Measurements from ENCODE around the gene LTBR.
A peak's percentile ranks its signal among the peaks of the same experiment; 100 is the strongest.

The LTBR gene

GRCh38 chr12:6368906-6369525 lies 14.9 kb upstream of the LTBR start:
- DNase-seq (ENCODE audit: low read depth): no peak

- DNase-seq (ENCODE audit: low read depth): no peak
Measured at GRCh38 chr12:6369916-6370575, 13.9 kb upstream of the LTBR start.

GRCh38 chr12:6370576-6370935 lies 13.4 kb upstream of the LTBR start:
- DNase-seq (ENCODE audit: low read depth): no peak

DNA sequence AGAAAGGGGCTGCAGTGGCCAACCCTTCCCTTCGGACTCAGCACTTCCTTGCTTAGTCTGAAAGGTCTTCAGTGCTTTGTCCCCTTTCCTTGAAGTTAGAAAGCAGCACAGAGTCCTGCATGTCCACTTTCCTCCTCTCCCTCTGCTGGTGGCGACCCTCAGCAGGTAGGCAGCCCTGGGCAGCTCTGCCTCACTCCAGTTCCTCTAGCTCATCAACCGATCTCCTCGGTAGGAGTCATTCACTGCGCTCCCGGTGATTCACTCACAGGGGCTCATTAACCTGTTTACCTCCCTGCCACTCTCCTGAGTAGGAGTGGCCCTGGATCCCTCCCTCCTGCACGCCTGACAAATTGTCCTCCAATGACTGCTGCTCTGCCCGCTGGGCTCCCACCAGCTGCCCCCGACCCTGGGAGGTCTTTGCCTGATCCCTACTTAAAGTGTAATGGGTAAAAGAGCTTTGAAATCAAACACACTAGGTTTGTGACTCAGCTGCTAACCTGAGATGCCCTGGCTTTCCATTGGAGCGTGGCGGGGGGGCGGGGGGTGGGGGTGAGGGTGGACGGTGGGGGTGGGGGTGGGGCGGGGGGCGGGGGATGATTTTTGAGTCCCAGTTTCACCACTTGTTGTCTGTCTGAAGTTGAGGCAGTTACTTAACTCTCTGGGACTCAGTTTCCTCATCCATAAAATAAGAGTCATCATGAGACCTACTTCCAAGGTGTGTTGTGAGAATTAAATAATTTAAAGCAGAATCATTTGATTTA lies 12.8 kb upstream of the LTBR start:
- no peak for DNase-seq (ENCODE audit: low read depth)

- DNase-seq (ENCODE audit: low read depth): peak; percentile 71
Measured at GRCh38 chr12:6372403-6373003, 11.5 kb upstream of the LTBR start.

DNA sequence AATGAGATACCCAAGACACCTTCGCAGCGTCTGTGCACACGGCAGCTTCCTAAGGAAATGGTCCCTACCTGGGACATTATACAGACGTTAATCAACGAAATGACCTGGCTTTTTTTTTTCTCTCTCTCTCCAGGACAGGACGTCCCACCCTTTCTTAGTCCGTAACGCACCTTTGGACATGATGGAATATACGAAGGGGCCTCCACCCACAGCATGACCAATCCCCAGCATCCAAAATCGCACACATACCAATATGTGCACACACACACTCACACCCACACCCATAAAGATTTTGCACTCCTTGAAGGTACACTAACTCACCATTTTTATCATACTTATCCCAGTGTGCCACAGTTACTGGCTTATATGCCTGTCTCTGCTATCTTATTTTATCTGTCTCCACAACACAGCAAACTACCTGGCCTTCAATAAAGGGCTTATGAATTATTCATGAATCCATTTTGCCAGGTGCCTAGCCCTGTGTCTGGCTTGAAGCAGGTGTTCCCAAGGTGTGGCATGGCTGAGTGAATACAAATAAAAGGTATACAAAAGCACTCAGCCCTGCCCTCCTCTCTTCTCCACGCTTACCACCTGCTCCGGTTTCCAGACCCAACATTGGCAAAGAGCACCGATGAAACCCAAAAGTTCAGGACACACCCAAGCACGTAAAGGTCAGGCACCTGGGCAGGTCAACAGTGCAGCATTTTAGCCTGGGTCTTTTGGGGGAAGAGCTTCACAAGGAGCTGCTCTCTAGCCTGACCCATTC lies 10.8 kb upstream of the LTBR start:
- DNase-seq (ENCODE audit: low read depth): no peak

GRCh38 chr12:6374028-6374785 lies 9.8 kb upstream of the LTBR start:
- no peak for DNase-seq (ENCODE audit: low read depth)

DNA sequence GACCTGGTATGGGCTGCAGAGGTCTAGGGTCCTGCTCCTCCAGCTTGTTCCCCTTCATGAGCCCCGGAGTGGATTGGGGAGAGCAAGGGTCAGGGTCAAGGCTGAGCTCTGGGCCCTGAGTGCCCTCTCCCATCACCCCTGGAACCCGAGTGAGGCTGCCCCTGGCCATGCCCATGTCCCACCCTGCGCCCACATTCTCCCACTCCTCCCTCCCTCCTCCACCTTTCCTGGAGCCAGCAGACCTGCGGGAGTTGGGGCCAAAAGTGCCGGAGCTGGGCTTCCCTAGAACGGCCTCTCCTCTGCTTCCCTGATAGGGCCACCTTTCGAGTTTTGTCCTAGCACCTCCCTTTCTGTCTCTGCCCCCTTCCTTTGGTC lies 9.2 kb upstream of the LTBR start:
- DNase-seq (ENCODE audit: low read depth): no peak

- no peak for DNase-seq (ENCODE audit: low read depth)
Measured at GRCh38 chr12:6375269-6376078, 8.5 kb upstream of the LTBR start, which contains the start of gene SCNN1A. Gene SCNN1A (minus strand): TSS chr12:6375563. CDS start chr12:6374783, 780 bp downstream.

DNA sequence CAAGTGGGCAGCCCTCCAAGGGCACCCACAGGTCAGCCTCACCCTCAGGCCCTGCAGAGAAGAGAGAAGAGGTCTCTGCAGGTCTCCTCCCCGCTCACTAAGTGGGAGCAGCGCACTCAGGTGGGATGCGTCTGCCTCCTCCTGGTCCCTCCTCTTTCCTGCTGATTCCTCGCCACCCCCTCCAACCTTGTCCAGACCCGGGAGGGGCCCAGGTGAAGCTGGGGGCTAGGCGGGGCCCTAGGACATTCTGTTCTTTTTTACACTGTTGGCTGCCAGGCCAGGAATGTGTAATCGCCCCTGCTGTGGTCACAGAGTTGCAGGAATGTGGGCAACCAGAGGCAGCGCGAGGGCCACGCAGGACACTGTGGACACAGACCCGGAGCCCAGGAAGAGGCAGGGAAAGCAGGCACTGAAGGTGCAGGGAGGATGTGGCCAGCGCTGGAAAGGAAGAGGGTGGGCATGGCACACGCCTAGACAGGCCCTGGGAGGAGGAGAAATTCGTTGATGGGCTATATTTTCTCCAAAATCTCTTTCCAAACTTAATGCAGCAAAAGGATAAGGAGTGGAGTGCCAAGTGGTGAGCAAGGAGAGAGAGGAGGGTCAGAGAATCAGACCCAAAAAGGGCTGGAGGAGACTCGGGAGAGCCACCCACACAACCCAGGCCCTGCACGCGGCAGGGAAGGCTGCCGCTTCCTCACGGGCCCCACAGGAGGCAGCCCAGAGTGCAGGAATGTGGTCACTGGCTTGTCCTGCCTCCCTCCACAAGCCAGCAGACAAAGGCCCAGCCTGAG lies 7.7 kb upstream of the LTBR start:
- DNase-seq (ENCODE audit: low read depth): no peak

DNA sequence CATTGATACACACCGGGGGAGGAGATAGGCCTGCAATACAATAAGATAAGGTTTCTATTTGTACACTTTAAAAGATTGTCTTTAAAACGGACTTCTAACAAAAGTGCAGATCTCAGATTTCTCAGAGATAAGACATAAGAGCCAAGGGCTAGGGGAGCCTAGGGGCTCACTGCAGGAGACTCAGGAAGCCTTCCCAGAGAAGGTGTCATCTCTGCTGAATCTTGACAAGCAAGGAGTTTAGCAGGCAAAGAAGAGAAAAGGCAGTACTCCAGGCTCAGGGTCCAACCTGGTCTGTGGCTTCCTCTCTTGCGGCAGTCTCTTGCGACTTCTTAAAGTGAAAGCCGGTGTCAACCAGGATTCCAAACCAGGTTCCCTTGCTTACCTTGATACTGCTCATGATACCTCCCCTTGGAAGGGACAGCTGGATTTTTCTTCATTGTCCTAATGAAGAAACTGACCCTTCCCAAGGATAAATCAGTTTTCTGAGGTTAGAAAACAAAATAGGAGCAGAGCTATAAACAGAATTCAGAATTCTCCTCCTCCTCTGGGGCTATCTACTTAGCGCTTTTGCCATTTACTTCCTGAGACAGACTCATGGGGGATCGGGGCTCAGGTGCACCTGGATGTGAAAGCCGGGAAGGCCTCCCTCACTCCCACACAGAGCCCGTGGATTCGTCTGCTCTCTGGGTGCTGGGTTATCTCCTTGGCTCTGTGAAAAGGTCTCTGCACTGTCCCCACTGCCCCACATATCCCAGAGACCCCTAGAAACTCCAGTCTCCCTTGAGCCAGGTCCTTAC lies 6.9 kb upstream of the LTBR start:
- no peak for DNase-seq (ENCODE audit: low read depth)

DNA sequence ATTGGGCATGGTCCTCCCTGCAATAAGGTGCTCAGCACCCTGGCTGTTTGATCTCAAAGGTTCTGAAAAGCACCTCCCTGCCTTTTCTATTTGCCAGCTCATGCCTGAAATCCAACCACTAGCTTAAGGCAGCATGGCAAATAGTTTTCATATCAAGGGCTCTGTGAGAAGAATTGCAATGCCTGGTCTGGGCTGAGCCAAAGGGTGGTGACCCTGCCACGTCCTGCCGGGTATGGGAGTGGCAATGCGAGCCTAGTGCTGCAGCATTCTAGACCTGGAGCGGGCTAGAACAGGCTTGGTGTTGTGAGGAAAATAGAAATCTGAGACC lies 6.3 kb upstream of the LTBR start:
- DNase-seq (ENCODE audit: low read depth): no peak

DNA sequence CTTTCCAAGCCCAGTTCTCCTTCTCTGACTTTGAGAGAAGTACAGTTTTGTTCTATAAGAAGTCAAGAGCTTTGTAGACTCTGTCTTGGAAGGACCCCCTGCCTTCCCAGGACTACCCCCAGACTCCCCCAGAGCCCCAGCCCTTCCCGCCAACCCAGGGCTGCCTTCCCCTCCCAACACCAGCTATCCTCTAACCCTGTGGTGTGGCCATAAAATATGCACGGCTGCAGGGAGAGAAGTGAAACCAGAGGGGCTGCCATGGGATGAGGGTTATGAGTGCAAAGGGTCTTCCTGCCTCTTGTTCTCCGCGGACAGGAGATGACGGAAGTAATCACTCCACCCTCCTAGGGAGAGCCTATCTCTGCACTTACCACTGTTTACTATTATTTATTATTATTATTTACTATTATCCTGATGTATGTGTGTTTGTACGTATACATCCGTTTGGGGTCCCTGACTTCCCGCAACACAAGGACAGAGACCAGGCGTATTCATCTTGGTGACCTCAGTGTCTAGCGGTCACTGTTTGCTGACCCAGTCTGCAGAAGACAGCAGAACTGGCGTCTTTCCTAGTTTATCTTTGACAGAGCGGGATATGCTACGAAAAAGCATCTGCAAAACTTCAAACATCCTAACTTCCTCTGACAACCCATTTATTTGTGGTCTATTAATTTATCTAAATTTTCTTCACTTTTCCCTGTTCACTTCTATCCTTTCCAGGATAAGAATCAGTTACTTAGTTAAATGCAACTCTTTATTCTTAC lies 5.1 kb upstream of the LTBR start:
- no peak for DNase-seq (ENCODE audit: low read depth)

- DNase-seq (ENCODE audit: low read depth): no peak
Measured at GRCh38 chr12:6380141-6381121, 3.5 kb upstream of the LTBR start.

DNA sequence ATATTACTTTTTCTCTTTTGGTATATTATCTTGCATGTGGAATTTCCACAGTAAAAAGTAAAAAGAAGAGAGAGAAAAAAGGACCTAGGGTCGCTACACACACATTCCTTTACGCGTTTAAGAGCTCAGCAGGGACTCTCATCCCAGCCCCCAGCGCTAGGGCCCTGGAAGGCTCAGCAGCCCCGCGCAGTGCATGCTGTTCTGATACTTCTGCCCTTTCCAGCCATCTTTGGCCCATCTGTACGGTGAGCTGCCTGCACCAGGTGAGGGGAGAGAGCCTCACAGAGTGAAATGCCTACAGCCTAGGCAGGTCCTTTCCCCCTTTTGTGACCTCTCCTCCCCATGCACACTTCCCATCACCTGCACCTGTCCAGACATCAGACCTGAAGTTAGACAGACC lies 1.6 kb upstream of the LTBR start:
- no peak for DNase-seq (ENCODE audit: low read depth)

DNA sequence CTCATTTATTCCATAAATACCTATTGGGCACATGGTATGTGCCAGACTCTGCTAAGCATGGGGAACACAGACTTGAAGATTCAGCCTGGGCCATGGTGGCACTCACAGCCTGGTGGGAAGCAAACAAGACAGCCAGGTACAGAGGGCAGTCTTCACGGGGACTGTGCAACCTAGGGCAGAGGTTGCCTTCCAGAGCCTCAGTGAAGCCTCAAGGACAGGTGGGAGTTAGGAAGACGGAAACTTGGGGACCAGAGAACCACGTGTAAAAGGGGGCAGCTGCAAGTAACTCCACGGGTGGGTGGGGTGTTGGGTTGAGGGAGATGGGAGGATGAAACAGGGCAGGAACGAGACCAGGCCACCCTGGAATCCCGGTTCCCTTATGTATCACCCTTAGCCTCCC lies 980 bp upstream of the LTBR start:
- no peak for DNase-seq (ENCODE audit: low read depth)
